GM18502 (cell line): ENCODE data around the gene CIAO1.
"Not testable (repeated sequence)": the region's sequence is repeated elsewhere in the genome, so short reads cannot be mapped to it uniquely, and the experiment has no call there.

Source experiments
- ATAC-seq: cut with Tn5 transposase; IDR thresholded peaks from one replicate; pipeline ENCODE4 v1.9.1; 2021; ENCODE audit warnings: mild to moderate bottlenecking; ENCODE audit not compliant: unreplicated experiment, poor library complexity

The CIAO1 gene

DNA sequence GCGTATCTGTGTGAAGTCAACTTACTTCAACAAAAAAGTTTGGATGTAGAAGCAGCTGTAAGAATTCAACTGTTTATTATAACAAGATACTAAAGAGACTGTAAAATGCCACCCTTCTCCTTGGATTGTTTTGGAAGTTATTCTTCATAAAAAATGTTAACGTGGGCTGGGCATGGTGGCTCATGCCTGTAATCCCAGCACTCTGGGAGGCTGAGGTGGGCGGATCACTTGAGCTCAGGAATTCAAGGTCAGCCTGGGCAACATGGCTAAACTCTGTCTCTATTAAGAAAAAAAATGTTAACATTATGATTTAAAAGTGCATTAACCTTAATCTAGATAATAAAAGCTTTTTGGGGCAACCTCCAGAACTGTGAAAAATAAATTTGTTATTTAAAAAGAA, 7.7 kb downstream of the CIAO1 start:
- no peak for ATAC-seq

DNA sequence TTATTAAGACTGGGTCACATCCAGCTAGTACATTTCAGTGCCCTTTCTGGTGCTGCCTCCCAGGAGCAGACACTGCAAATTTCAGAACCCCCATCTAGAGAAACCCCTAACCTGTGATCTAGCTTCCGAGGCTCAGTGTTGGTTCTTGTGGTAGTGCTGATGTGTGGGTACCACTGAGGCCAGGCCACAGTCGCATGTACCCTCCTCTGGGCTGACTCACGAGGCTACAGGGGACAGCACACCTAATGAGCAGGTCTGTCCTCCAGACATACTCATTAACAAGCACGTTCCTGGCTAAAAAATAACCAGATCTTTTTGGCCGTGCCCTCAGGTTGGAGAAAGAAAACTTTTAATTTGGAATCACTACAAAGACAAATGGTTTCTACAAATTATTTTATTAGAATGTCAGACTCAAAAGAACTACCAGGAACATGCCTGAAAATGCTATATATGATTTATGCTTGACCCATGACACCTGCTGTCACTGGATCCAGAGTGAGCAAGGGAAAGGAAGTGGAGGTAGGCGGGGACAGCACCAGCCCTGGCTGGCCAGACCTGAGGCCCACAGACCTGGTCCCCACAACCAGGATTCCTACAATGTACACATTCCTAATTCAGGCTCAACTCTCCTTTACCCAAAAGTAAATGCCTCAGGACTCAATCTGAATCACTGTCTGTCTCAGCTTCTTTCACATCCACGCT, 8.5 kb downstream of the CIAO1 start:
- no peak for ATAC-seq

DNA sequence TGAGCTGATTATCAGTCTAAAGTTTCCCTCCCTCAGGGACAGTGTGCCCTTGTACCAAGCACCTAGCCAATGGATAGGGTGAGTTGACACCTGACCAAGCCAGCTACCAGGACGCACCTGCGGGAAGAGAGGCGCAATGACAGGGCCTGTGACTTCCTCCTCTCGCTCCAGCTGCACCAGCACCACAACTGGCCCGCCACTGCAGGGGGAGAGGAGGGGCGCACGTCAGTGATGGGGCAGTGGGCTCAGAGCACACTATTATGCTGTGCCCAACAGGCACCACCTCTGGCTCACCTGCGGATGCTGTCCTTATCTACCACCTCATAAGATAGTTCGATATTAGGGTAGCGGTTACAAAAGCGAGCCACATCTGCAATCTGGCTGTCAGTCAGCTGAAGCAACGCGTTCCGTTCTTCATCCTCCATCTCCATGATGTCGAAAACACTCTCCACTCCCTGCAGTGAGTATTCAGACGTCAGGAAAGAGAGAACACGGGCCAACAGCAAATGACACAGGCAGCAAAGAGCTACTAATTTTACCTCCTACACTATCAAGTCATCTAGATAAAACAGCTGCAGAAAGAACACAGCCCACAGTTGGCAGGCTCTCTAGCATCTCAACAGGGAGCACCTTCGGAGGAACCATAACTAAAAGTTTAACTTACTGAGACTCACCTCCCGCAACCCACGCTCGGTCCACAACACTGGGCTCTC, 10.9 kb downstream of the CIAO1 start:
- ATAC-seq = no peak

DNA sequence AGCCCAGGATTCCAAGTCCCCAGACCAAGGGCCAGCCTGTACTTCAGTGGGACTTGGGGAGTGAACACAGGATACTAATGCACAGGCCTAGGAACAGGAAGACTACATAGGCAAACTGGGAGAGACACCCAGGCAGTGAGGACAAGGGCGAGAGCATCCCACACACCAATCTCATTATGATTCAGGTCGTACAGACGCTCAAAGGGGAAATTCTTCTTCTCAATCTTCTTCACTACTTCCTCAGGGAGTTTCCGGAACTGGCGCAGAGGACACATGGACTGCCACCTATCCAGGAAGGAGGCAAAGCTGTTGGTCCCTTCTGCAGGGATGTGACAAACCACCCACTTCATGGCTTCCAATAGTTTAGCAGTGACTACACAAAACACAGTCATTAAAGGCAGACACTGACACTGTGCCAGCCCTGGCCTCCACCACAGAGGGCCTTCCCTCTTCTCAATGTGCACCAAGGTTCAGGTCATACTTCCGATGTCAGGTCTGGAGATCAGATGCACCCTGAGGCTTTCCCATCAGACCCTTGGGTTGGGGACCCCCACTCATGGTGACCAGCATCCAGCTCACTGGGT, 21.3 kb downstream of the CIAO1 start:
- ATAC-seq = no peak

DNA sequence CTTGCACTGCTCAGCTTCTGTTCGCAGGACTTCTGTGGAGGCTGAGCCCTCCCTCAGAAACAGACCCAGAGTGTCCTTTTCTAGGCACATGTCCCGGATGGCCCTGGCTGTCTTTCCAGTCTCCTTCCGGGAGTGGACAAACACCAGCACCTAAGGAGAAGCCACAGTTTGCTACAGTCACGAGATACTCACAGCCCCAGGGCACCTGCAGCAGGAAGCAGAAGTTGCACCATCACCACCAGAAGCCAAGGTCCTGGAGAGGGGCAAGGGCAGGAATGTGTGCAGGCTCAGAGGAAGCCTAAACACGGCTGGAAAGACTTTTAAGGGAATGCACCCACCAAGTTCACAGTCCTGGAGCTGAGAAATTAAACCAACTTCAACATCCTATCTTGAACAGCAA, 25.7 kb downstream of the CIAO1 start:
- no peak for ATAC-seq

DNA sequence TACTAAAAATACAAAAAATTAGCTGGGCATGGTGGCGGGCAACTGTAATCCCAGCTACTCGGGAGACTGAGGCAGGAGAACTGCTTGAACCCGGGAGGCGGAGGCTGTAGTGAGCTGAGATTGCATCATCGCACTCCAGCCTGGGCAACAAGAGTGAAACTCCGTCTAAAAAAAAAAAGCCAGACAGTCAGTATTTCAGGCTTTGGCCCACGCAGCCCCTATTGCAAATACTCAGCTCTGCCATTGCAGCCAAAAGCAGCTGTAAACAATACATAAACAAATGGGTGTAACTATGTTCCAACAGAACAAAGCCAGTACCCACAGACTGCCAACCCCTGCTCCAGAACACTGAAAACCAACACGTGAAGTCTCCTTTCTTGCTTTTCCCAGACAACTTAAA, 28.2 kb downstream of the CIAO1 start:
- not testable (repeated sequence) for ATAC-seq

DNA sequence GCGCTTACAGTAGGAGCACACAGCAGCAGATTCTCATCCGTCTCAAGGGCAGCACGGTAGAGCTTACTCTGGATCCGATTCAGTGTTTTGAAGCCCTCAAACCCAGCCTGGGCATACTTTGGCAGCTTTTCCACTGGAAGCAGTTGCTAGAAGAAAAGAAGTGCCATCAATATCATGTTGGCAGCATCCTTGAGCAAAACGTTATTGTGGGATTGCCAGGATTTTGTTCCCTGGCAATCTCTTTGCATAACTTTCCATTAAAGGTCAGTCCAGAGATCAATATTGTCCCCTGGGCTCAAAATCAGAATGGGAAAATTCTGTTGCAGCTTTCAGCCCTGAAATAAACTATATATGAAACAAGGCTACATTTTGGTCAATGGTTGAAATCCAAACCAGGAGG, 30.9 kb downstream of the CIAO1 start:
- no peak for ATAC-seq

DNA sequence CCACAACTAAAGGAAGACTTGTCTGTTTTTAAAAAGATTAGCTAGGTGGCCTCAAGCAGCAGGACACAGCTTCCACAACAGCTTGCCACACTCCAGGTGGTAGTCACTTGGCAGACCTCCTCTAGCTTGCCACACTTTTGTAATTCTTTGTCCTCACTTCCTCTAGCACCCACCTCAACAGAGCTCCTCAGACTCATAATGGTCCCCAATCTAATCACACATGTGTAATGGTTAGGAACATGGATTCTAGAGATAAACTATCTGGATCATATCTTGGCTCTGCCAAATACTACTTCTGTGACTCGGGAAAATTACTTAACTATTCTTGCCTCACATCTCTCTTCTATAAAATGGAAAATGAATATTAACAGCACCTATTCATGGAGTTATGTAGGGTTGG, 35.8 kb downstream of the CIAO1 start:
- no peak for ATAC-seq

DNA sequence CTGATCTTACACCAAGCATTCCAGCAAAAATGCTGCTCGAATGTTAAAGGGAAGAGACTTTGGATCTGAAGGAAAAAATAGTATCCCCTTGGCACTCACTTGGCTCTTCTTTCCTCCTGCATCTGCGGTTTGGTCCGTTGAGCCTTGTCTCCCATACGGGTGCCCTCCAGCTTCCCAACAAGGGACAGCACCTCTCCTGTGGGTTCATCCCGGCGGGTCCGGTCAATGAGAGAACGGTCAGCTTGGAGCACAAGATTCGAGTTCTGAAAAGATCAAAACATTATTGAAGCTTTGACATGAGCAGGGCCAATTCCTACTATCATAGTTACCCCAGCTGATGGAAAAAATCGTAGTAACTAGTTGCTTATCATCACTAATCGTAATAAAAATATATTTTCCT, 38.6 kb downstream of the CIAO1 start:
- no peak for ATAC-seq

DNA sequence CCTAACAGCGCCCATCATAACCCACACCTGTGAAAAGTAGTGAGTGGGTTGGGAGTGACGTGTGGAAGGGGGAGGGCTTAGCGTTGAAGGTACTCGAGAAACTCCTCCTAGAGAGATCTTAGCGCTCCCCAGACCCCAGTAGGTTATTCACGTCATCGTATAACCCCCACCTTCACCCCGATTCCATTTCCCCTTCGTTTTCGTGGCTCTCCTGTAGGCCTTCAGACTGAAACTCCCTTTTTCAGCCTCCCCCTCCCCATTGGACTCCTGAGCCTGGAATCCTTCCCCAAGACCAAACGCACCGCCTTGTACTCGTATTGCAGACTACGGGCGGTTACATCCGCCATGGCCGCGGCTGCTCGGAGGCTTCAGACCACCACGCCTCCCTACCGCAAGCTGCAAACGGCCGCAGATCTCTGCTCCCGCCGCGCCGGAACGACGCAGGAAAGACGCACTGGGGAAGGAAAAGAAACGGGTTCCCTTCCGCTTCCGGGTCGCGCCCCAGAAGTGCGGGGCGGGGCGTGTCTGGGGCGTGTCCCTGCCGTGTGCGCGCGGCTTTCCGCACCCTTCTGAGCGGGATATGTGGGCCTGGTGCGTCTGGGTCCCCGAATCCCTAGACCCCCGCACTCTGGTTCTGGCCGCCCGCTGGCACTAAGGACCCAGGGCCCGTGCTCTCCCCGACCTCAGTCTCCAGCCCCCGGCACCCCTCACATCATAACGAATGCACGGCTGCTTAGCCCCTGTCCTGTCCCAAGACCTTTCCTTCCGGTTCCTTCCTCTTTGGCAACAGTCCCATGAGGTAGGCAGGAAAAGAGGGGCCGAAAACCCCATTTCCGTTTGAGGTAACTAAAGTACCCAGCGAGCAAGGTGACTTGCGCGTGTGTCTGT, 39.3 kb downstream of the CIAO1 start, which contains the start of gene SNRNP200:
SNRNP200 (minus strand) TSS at position 456 of the 888 bp plus-strand sequence; CDS start at position 347, 109 bp downstream.
- peak; percentile 94 for ATAC-seq

DNA sequence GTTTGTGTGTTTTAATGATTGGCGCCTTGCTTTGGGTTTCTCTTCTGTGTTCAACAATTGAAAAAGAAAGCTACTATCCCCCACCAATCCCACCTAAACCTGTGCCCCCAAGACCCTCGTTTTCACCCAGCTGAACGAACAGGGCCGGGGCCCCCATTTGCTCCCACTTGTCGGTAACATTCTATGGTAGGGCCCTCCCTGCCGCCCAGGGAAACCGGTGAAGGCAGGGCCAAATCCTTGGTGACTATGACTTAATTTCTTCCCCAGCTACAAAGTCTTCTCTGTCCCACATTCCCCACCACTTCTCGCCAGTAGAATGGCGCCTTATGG, 39.9 kb downstream of the CIAO1 start:
- no peak for ATAC-seq

DNA sequence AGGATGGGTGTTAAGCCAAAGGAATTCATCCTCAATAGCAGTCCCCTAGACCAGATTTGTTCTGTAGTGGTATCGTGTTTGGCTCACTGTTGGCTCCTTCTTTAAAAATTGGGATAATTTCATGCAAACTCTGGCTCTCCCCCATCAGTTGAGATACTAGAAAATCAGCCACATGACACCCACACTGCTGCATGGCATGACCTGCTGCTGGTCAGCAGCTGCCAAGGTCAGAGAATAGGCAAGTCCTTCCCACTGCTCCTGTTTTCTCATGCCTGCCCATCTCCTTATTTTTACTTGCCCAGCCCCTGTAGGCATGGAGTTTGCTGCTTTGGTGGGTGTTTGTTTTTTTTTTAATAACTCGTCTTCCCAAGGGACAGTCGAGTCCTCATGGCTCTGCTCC, 40.3 kb downstream of the CIAO1 start:
- ATAC-seq = no peak

DNA sequence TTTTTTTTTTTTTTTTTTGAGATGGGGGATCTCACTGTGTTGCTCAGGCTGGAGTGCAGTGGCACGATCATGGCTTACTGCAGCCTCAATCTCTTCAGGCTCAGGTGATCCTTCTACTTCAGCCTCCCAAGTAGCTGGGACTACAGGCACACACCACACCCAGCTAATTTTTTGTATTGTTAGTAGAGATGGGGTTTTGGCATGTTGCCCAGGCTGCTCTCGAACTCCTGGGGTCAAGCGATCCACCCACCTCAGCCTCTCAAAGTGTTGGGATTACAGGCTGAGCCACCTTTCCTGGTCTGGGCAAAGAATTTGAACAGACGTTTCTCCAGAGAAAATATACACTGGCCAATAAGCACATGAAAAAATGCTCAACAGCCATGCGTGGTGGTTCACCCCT, 42.2 kb downstream of the CIAO1 start:
- no peak for ATAC-seq

DNA sequence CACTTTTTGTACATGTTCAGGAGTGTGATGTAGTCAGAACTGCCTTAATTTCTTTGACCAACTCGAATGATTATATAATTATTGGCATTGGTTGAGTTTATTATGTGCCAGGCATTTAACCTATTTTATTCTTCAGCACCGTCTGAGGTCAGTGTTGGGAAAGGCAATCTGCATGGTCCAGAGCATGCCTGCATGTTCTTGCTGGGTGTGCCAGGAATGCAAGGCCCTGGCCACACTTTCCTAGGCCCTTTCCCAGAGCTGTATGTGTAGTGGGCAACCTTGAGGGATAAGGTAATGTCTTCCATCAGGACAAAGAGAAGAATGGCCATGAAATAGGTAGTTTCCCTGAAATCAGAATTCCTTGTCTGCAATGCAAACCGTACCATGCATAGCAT, 49.0 kb downstream of the CIAO1 start:
- no peak for ATAC-seq

DNA sequence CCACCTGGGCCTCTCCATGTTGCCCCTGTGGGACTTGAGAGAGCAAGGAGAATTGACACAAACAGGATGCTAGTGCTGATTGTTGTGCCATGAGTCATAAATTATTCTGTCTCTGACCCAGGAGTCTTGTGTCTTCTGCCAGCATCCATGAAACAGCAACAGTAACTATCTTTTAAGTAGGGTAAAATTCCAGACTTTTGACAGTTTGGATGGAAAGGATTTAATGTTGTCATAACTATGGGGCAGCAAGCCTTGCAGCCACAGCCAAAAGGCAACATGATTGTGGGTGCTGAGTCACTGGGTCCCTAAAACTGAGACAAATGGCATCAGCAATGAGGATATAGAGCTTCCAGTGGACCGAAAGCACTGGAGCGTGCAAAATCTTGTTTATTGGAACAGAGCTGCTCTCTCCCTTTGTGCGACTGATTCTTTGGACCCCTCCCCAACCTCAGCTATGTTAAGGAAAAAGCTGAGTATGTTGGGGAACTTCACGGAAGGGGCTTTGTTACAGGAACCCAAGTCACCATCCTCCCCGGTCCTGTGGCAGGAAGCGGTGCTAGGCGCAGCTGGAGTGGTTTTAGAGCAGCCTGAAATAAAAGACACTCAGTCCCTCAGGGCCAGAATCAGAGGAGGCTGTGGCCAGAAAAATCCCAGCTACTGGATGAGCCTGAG, 49.5 kb downstream of the CIAO1 start:
- no peak for ATAC-seq

DNA sequence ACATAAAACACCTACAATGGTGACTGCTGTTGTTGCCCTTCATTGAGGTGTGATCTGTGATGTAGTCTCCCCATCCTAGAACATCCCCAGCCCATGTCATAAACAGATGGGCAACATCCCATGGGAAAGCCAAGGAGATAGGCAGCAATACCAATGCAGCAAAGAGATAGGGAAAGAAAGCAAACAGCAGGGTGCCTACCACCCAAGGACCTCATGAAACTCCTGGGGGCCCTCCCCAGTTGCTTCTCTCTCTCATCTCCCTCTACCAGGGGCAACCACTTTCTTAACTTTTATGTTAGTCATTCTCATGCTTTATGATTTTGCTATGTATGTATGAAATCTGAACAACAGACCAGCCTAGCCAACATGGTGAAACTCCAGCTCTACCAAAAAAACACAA, 51.0 kb downstream of the CIAO1 start:
- no peak for ATAC-seq

DNA sequence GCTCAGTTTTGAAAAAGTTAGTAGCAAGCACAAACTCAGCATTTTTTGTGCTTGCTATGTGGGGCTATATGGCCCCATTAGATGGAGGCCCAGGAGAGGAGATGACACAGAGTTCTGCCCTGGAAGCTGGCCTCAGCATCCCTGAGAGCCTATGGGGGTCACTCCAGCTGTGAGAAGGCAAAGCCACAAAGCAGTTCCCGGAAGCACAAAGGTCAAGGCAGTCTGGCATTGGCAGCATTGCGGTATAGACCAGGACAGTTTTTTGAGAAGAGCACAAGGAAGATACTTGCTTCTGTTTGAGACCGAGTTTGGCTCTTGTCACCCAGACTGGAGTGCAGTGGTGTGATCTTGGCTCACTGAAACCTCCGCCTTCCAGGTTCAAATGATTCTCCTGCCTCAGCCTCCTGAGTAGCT, 51.6 kb downstream of the CIAO1 start:
- no peak for ATAC-seq

DNA sequence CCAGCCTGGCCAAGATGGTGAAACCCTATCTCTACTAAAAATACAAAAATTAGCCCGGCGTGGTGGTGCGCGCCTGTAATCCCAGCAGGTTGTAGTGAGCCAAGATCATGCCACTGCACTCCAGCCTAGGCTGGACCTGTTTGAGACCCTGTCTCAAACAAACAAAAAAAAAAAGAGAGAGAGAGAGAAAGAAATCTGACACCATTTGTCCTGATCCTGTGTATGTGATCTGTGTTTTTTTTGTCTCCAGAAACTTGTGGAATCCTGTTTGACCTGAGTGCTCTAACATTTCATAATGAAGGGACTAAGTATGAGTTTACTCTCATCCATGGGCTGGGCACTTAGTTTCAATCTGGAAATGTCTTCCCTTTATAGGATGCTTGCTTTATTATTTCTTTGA, 52.7 kb downstream of the CIAO1 start:
- no peak for ATAC-seq

DNA sequence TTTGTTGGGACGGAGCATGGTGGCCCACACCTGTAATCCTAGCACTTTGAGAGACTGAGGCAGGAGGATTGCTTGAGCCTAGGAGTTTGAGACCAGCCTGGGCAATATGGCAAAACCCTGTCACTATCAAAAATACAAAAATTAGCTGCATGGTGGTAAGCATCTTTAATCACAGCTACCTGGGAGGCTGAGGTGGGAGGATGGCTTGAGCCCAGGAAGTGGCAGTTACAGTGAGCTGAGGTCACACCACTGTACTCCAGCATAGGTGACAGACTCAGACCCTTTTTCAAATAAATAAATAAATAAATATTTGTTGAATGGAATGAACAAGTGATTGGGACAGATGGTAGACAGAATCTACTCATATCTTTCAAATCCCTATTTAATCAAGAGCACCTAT, 53.4 kb downstream of the CIAO1 start:
- no peak for ATAC-seq

DNA sequence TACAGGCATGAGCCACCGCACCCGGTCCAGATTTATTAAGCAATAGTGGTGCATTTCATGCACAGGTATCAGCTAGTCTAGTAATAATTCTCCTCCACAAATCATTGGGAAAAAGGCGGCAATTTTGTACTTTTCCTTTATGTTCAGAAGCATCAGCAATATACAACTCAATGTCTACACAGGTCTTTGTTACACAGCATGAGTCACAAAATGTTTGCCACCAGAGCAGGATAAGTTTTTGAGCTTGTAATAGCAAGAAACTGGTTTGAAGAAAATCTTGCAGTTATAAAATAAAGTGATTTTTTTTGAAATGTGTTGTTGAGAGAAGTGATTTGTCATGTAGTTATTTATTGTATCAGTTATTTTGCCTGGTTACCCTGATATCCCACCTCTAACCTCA, 54.3 kb downstream of the CIAO1 start:
- ATAC-seq = no peak
